ENCODE data around the gene LRIG2. TPM values are rescaled to one million over a fixed set of nuclear protein-coding genes. Genes with fewer than 3 reads are reported as not detected.
A peak's percentile ranks its signal among the peaks of the same experiment; 100 is the strongest.

Gene LRIG2
- total and polyA plus RNA-seq, 9 of the 15 experiments (the other 6 are each of a cell fraction or from before 2014, with no cell fraction given): 1.8 to 28.1 (median 11.5) TPM

DNA sequence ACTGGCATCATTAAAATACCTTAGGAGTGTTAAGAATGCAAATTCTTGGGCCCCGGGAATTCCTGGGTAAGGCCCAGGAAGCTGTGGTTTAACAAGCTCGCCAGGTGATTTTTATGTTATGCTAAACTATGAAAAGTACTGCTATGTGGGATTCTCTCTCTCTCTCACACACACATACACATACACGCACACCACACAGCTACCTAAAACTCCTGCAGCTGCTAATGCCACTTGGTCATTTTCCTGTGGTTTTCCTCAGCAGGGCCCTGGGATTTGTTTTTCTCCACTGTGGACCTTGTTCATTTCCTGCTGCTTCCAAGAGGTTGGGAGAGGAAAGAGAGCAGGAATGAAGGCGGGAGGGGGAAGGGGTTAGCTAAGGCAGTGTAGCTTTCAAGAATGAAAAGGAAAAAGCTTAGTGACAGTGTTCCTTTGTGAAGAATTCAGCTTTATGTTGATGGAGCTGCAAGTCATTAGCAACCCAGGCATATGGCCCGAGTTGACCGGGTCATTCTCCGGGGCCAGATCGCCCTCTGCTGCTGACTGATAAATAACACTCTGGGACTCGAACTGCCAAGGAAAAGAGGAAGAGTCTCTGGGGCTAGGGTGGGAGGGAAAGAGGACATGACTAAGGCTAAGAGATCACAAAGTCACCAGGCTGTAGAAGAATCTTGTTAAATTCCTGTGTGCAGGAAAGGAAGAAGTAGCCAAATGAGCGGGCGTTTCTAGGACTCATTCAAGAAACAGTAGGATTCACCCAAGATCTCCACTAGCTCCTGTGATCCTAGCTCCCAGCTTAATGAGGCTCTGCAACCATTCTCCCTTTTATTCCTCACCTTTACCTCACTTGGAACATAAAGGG lies 30.5 kb upstream of the LRIG2 start (continued):
- no peak for TF ChIP-seq MAX (CRISPR knock-in tag; IDR thresholded peaks at IDR 0.05)
- no peak for TF ChIP-seq ETV6 (IDR thresholded peaks at IDR 0.05; ENCODE audit: borderline replicate concordance in 1 of 2, low read depth in 2 of 2, low read length in 1 of 2)
- no peak for TF ChIP-seq ETV6 (CRISPR knock-in tag; IDR thresholded peaks at IDR 0.05; ENCODE audit: borderline replicate concordance)
- 0 out of 2 replicates have a peak, but pooled peaks have one; percentile 28 for TF ChIP-seq TAL1 (IDR thresholded peaks at IDR 0.05)
- no peak for TF ChIP-seq THRB (CRISPR knock-in tag; conservative IDR thresholded peaks at IDR 0.05)
- TF ChIP-seq ZNF57 (CRISPR knock-in tag; IDR thresholded peaks at IDR 0.05): no peak
- no peak; the same call in 1 of the 2 replicates for TF ChIP-seq SMARCC2 (IDR thresholded peaks at IDR 0.05; ENCODE audit: low read depth)
- TF ChIP-seq RFX7 (CRISPR knock-in tag; IDR thresholded peaks at IDR 0.05): no peak
- no peak for TF ChIP-seq HIVEP1 (CRISPR knock-in tag; IDR thresholded peaks at IDR 0.05)
- TF ChIP-seq NR4A1 (CRISPR knock-in tag; IDR thresholded peaks at IDR 0.05): no peak
- TF ChIP-seq NR4A1 (tag; IDR thresholded peaks at IDR 0.05): no peak
- TF ChIP-seq NCOR1 (IDR thresholded peaks at IDR 0.05): no peak
- no peak for TF ChIP-seq TAF1 (IDR thresholded peaks at IDR 0.05; ENCODE audit: control insufficient read depth, extremely low read depth, insufficient read depth, low read length, severe bottlenecking)
- TF ChIP-seq SRF (CRISPR knock-in tag; IDR thresholded peaks at IDR 0.05): peak in 1 of 2 experiments; percentile 30; a peak in 1 of 4 replicates
- TF ChIP-seq PCBP2 (IDR thresholded peaks at IDR 0.05; ENCODE audit: low read depth, low read length, poor library complexity, severe bottlenecking): no peak
- TF ChIP-seq NR1H2 (CRISPR knock-in tag; IDR thresholded peaks at IDR 0.05): no peak
- no peak for TF ChIP-seq SIN3B (IDR thresholded peaks at IDR 0.05; ENCODE audit: low read depth)
- TF ChIP-seq ZNF696 (CRISPR knock-in tag; conservative IDR thresholded peaks at IDR 0.05): no peak
- no peak for TF ChIP-seq MYBL2 (IDR thresholded peaks at IDR 0.05; ENCODE audit: low read depth)
- no peak for TF ChIP-seq MYBL2 (CRISPR knock-in tag; IDR thresholded peaks at IDR 0.05; ENCODE audit: borderline replicate concordance)
- TF ChIP-seq PRPF4 (IDR thresholded peaks at IDR 0.05; ENCODE audit: insufficient read depth, low read depth, low read length, poor library complexity, severe bottlenecking): no peak
- TF ChIP-seq ZEB2 (IDR thresholded peaks at IDR 0.05): no peak
- no peak for TF ChIP-seq CHCHD3 (CRISPR knock-in tag; IDR thresholded peaks at IDR 0.05)
- TF ChIP-seq, protein P1, sequence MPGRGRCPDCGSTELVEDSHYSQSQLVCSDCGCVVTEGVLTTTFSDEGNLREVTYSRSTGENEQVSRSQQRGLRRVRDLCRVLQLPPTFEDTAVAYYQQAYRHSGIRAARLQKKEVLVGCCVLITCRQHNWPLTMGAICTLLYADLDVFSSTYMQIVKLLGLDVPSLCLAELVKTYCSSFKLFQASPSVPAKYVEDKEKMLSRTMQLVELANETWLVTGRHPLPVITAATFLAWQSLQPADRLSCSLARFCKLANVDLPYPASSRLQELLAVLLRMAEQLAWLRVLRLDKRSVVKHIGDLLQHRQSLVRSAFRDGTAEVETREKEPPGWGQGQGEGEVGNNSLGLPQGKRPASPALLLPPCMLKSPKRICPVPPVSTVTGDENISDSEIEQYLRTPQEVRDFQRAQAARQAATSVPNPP (IDR thresholded peaks at IDR 0.05; ENCODE audit: borderline replicate concordance, insufficient read depth, insufficient read length): no peak
- TF ChIP-seq, protein P2, sequence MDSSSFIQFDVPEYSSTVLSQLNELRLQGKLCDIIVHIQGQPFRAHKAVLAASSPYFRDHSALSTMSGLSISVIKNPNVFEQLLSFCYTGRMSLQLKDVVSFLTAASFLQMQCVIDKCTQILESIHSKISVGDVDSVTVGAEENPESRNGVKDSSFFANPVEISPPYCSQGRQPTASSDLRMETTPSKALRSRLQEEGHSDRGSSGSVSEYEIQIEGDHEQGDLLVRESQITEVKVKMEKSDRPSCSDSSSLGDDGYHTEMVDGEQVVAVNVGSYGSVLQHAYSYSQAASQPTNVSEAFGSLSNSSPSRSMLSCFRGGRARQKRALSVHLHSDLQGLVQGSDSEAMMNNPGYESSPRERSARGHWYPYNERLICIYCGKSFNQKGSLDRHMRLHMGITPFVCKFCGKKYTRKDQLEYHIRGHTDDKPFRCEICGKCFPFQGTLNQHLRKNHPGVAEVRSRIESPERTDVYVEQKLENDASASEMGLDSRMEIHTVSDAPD (CRISPR knock-in tag; IDR thresholded peaks at IDR 0.05): no peak
